Measurements from ENCODE around the gene MEX3D.

The MEX3D gene

GRCh38 chr19:1568320-1569019, at the start of gene MEX3D:
Gene MEX3D (minus strand): TSS chr19:1568325. CDS start chr19:1568058, 267 bp downstream.
- DNase-seq: peak; percentile 84

- DNase-seq: no peak
These were observed 48.8 kb upstream of the MEX3D start for GRCh38 chr19:1616875-1617274.

GRCh38 chr19:1616396-1616795, 48.3 kb upstream of the MEX3D start:
- no peak for DNase-seq

DNA sequence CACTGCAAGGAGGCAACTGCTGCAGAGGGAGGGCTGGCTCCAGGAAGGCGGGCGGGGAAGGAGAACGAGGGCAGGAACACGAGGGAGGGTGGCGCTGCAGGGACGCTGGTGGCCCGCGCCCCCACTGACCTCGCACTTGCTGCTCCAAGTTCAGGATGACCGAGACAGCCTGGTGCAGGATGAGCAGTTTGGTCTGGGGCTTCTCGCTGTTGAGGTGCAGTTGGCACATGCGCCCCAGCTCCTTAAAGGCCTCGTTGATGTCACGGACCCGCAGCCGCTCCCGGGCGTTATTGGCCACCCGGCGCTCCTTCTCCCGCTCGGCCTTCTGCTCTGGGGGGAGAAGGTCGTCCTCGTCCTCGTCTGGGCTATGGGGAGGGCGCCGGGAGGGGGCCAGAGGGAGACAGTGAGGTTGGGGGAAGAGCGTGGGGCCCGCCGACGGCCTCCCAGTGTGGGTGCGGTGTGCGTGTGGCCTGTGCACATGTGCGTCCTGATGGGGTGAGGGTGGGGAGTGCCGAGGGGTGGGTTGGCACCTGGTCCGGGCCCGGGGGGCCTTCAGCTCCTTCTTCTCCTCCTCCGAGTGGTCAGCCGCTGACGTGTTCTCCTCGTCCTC, 47.1 kb upstream of the MEX3D start:
- DNase-seq: no peak

- DNase-seq: no peak
These were observed 45.9 kb upstream of the MEX3D start for GRCh38 chr19:1613808-1614570.

DNA sequence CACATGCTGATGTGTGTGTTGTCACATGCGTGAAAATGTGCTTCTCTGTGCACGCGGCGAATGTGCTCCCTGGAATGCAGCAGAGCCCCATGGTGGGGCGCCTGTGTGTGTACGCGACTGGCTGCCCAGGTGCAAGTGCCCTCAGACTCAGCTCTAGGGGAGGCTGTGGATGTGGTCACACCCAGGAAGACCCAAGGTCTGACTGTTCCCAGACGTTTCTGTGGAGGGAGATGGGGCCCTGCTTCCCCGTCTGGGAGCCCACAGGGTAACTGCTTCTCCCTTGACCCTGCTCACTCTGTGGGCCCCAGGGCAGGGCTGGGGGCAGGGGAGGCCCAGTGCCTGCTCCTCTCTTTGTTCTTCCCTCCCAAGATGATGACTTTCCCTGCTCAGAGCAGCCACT, 45.0 kb upstream of the MEX3D start:
- no peak for DNase-seq

GRCh38 chr19:1612114-1613086, 44.3 kb upstream of the MEX3D start:
- no peak for DNase-seq

GRCh38 chr19:1611353-1611752, 43.2 kb upstream of the MEX3D start:
- no peak for DNase-seq

GRCh38 chr19:1610579-1610978, 42.5 kb upstream of the MEX3D start:
- DNase-seq: no peak

DNA sequence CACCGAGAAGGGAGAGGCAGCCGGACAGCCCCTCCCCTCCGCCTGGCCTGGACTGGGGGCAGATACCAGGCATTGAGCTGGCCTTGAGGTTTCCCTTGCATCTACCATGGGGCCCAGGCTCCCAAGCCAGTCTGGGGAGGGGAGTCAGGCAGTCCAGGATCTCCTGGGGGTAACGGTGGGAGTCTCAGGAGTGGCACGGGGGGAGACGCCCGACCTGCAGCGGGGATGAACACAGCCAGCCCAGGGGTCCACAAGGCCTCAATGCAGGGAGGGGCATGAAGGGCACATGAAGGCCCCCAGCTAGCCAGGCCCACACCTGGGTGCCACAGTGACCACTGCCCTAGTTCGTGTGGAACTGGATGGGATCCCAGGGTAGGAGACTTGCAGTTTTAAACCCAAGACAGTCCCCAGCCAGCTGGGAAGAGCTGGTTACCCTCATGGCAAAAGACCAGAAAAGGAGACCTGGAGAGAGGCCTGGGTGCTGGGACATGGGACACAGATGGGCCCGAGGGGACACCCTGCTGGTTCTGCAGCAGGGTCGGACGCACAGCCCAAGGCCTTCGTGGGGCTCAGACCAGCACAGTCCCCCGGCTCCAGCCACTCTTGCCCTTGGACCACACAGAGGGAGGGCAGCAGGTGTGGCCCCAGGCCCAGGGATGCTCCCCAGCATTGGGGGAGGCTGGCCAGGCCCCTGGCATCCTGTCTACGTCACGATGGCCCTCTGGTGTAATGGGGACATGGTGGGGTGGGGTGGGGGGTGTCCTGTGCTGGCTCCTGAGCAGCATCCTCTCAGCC, 41.8 kb upstream of the MEX3D start:
- no peak for DNase-seq

GRCh38 chr19:1609103-1609396, 40.9 kb upstream of the MEX3D start:
- peak; percentile 36 for DNase-seq

DNA sequence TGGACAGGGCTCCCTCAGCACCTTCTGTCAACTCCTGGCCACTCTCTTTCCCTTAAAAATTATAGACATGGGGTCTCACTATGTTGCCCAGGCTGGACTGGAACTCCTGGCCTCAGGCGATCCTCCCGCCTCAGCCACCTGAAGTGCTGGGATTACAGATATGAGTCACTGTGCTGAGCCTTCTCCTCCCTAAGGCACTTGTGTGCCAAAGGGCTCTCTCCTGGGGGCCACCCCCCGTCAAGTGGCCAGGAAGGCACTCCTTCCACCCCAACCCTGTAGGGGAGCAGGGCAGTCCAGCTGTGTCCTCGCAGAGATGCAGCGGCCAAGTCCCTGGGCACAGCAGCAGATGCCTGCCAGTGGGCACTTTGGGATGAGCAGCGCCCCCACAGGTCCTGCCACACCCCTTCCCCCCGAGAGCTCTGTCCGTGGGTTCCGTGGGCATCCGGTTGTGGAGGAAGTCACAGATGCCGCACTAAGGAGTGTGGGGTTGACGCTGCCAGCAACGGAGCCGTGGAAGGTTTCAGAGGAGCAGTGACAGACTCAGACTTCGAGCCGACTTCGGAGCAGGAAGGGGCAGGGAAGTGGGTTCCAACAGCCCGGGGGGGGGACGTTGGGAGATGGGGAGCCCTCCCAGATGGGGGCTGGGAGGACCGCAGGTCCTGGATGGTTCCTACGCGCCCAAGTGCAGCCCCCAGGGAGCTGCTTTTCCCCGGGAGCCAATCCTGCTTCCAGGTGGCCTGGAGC, 40.4 kb upstream of the MEX3D start:
- peak; percentile 37 for DNase-seq

- DNase-seq: no peak
These were observed 38.1 kb upstream of the MEX3D start for GRCh38 chr19:1606138-1606651.

- peak; percentile 87 for DNase-seq
These were observed 37.4 kb upstream of the MEX3D start, which contains the start of gene UQCR11 for GRCh38 chr19:1605236-1606137. Gene UQCR11 (minus strand): TSS chr19:1605462. CDS start chr19:1605409, 53 bp downstream.

DNA sequence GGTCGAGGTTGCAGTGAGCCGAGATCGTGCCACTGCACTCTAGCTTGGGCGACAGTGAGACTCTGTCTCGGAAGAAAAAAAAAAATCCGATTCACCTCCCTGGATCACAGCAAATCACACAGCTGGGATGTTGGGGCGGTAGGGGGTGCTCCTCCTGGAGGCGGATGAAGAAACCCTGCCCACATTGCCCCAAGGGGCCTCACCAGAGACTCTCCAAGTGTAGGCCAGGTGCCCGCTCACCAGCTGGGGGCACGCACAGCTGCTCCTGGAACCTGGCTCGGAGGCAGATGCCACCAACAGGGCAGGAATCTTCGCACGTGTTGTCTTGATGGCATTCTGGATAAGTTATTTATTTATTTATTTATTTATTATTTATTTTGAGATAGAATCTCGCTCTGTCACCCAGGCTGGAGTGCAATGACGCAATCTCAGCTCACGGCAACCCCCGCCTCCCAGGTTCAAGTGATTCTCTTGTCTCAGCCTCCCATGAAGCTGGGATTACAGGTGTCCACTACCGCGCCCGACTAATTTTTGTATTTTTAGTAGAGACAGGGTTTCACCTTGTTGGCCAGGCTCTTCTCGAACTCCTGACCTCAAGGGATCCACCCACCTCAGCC, 34.1 kb upstream of the MEX3D start:
- DNase-seq: no peak

GRCh38 chr19:1601613-1602064, 33.5 kb upstream of the MEX3D start:
- DNase-seq: no peak

DNA sequence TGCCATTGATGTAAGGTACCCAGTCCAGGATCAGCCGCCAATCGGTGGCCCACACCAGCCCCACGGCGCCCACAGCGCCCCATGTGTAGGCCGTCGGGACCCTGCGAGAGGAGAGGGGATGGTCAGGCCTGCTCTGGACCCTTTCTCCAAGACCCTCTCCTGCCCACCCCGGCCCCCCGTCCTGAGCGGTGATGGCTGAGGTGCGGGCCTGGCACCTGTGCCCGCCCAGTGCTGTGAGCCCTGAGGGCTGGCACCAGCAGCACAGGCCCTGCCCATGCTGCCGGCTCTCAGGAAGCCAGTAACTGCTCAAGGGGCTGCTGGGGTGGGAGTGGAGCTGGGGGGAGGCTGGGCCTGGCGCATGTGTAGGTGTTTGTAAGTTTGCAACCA, 31.3 kb upstream of the MEX3D start:
- DNase-seq: no peak

DNA sequence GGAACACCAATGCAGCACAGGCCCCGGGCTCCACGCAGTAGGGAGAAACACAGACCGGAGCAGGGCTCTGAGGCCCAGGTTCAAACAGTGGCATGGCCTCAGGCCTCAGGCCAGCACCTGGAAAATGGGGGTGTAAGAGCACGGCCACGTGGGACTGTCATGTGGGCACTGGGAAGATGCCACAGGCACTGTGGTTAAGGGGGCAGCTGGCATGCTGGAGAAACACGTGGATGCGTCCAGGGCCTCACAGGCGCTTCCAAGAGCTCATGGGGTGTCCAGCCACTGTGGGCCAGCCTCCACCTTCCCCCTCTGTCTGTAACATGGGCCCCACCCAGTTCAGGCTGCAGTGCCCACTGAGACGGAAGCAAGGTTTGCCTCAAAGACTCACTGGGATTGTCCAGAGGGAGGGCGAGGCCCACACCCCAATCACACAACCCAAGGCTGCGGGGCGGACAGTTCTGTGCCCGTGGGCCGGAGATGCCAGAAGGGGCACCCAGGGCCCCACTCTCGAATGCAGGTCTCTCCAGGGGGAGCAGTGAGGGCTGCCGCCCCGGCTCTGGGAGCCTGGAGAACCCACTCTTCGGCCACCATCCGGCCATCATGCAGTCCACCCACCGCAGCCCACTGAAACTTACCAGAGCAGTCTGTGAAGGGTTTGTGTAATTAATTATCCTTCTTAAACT, 30.8 kb upstream of the MEX3D start:
- no peak for DNase-seq

DNA sequence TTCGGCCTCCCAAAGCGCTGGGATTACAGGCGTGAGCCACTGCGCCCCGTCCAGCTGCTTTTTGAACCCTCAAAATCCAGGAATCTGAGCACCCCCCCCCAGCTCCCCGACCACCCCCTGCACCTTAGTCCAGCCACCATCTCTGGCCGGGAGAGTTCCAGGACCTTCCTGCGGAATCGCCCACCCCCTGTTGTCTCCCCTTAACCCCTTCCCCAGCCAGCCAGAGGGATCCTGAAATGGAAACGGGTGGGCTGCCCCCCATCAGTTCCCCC, 25.3 kb upstream of the MEX3D start:
- no peak for DNase-seq
